GM19468 (cell line): ENCODE results near the gene ZNF132.
"Not testable (repeated sequence)": the region's sequence is repeated elsewhere in the genome, so short reads cannot be mapped to it uniquely, and the experiment has no call there.

Experiments used
- ATAC-seq: cut with Tn5 transposase; IDR thresholded peaks from one replicate; pipeline ENCODE4 v1.9.1; 2021; ENCODE audit warnings: mild to moderate bottlenecking, moderate library complexity, moderate number of reproducible peaks; ENCODE audit not compliant: unreplicated experiment; ENCODE audit errors: extremely low read depth

ZNF132 gene

DNA sequence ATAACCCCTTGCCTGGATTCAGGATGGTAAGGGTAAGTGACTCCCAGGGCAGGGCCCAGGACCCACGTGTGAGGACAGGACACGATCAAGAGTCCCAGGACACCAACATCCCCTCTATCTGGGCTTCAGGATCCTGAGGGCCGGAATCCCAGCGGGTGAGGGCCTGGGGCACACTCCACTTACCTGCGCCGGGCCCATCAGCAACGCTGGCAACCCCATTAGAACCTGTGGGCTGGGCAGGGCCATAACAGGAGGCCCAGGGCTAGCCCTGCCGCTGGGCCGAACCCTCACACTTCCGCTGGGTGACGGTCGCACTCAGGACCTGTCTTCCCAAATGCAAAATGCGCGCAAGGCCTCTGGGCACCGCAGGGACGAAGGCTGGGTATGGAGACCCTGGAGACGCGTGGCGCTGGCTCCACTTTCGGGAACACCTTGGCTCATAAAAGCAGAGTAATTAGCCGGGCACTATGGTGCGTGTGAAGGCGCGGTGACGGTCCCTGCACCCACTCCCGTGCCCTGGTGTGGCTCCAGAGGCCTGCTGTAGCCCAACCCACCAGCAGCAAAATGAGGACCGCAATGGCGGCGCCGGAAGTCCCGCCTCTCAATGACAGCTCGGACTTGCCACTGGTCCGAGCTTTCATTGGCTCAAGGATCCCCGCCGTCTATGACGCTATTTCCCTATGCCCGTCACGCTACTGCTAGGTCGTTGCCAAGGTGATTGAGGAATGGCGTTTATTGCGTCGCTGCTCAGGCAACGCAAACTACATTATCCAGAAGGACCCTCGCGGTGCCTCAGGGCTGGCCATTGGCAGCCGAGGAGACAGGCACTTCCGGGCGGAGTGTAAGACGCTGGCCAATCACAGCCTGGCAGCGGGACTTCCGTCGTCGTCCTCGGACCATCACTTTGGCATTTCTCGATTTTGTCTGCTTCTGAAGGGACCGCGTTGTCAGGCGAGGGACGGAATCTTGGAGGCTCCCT, at the start of gene ZNF132:
TSS of gene ZNF132 (minus strand) at position 578 of the 979 bp plus-strand sequence. CDS start at position 246, 332 bp downstream.
- ATAC-seq, result peak; percentile 96

DNA sequence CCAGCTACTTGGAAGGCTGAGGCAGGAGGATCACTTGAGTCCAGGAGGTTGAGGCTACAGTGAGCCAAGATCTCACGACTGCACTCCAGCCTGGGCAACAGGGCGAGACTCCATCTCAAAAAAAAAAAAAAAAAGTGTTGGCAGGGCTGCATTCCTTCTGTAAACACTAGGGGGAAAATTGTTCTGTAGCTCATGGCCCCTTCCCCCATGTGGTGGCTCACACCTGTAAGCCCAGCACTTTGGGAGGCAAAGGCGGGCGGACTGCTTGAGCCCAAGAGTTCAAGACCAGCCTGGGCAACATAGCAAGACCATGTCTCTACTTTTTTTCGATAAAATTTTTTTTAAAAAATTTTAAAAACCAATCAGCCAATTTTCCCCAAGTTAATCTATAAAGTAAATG, 44.4 kb upstream of the ZNF132 start:
- not testable (repeated sequence) for ATAC-seq

DNA sequence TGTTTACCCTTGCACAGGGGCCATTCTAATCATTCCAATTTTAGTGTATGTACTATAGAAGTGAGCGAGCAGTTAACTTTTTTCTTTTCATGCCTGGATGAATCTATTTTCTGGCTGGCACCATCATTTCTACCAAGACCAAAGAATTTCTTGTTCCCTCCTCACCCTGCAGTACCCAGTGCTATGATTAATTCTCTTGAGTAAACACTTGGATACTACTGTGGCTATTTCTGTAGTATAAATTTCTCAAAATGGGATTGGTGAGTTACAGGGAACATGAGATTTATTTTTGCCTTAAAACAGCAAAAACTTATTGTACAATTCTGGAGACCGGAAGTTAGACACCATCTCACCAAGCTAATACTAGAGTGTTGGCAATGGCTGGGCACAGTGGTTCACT, 43.8 kb upstream of the ZNF132 start:
- no peak for ATAC-seq

DNA sequence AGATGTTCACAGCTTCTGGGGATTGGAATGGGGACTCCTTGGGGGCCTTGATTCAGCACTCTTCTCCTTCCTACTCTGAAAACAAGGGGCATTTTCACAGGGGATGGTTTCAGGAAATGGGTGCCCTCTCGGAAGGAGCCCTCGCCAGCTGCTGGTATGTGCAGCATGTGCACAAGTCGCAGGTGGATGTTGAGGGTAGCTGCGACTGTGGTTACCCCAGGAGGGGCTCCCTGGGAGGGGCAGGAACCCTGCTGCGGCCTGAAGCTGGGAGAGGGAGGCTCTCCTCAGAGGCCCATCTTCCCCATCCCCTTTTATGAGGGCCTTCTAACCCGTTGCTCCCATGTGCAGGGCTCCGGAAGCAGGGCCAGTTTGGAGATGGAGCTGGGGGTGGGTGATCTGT, 42.4 kb upstream of the ZNF132 start:
- no peak for ATAC-seq

DNA sequence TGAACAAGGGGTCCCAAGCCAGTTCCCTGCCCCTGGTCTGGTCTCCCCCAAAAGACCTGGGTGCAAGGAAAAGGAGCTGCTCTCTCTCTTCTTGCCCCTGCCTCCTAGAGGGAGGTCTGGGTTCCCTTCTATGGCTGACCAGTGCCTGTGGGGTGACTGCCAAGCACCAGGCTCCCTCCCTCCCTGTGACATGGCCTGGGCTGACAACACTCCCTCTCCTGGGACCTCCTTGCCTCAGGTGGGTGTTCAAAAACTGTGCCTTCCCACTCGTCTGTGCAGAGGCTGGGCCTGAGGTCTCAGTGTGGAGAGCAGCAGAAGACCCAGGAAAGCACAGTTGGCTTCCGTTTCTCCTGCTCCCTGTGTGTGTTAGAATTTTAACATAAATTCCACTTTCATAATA, 40.9 kb upstream of the ZNF132 start:
- ATAC-seq, result no peak

DNA sequence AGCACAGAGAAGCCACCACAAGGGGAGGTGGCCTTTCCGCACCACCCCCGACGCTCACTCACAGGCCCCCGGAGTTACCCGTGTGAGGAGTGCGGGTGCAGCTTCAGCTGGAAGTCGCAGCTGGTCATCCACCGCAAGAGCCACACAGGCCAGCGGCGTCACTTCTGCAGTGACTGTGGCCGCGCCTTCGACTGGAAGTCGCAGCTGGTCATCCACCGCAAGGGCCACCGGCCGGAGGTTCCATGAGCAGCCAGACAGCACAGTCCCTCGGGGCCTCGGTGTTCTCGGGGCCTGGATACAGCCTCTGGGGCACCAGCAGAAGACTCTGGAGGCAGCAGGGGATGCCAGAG, 40.5 kb upstream of the ZNF132 start:
- ATAC-seq, result no peak

DNA sequence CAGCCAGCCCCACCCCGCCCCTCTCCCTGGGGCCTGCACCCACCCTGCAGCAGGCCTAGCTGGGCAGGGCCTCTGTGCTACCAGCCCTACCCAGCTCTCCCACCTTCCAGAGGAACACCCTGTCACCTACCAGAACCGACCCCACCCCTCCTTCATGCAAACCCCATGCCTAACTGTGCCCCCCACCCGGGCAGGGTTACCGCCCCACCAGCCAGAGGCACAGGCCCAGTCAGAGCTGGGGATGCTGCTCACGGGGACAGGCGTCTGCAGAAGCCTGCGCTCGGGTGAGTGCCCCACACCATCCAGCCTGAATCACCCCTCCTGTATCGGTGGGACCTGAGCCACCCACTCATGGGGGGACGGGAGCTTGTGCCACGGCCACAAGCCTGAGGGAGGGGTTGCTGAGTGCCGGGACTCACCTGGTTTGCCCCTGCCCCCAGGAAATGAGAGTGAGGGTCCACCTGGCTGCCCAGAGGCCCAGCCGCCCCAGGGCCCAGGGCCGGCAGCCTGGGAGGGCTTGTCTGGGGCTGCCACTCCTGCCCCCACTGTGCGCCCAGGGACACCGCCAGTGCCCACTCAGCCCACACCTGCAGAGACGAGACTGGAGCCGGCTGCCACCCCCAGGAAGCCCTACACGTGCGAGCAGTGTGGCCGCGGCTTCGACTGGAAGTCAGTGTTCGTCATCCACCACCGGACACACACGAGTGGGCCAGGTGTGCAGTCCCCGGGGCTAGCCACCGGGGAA, 40.0 kb upstream of the ZNF132 start:
- ATAC-seq, result no peak

DNA sequence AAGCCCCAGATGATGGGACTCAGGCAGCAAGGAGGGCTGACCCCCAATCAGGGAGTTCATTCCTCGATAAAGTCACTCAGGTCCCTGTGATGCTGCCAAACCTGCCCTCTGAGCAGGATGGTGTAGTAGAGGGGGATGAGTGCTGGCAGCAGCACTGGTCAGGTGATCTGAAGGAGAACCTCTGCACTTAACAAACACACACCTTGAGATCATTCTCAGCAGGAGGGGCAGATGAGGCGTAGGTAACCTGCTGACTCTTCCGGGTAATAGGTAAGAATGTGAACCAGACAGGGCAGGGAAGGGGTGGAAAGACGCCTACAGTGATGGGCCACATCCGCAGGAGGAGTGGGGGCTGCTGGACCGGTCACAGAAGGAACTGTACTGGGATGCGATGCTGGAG, 39.4 kb upstream of the ZNF132 start:
- no peak for ATAC-seq

DNA sequence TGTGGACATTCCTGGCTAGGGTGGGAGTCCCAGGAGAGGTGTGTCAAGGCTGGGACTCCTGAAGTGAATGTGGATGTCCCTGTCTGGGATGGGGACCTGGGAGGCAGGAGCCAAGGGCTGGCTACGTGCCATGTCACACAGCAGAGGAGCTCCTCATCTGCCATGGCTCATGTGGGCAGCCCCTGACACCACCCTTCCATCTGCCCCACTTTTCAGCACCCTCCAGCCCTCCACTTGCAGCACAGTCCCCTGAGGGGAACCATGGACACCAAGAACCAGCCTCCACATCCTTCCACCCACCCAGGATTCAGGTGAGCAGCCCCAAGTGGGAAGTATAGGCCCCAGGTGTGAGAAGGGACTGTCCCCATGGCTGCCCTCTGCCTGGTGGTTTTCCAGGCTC, 37.9 kb upstream of the ZNF132 start:
- no peak for ATAC-seq

DNA sequence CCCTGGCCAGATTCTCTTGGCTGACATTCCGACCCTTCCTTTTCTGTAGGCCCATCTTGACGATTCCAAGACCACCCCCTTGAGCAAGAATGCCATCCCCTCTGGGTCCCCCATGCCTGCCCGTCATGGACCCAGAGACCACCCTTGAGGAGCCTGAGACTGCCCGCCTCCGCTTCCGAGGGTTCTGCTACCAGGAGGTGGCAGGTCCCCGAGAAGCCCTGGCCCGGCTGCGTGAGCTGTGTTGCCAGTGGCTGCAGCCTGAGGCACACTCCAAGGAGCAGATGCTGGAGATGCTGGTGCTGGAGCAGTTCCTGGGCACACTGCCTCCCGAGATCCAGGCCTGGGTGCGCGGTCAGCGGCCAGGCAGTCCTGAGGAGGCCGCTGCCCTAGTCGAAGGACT, 37.2 kb upstream of the ZNF132 start:
- ATAC-seq, result no peak

DNA sequence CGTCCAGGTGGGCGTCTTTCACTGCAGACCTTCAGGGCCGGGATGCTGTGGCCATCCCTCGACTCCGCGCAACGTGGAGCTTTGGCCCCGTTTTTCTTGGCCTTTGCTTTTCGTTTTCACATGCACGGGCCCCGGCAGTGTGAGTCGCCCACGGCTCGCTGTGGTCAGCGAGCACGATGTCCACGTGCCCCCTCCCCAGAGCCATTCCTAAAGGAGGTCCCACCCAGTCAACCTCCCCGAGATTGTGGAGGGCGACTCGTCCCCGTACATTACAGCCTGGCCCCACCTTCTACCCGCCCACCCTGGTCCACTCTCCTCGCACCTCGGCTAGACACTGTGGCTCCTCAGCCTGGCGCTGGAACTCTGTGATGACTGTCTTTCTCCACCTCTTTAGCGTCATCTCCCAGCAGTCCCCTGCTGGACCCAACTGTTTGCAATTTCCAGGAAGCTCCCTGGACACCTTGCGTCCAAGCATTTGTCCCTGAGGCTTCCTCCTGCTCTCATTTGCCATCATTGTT, 36.6 kb upstream of the ZNF132 start:
- ATAC-seq, result no peak

DNA sequence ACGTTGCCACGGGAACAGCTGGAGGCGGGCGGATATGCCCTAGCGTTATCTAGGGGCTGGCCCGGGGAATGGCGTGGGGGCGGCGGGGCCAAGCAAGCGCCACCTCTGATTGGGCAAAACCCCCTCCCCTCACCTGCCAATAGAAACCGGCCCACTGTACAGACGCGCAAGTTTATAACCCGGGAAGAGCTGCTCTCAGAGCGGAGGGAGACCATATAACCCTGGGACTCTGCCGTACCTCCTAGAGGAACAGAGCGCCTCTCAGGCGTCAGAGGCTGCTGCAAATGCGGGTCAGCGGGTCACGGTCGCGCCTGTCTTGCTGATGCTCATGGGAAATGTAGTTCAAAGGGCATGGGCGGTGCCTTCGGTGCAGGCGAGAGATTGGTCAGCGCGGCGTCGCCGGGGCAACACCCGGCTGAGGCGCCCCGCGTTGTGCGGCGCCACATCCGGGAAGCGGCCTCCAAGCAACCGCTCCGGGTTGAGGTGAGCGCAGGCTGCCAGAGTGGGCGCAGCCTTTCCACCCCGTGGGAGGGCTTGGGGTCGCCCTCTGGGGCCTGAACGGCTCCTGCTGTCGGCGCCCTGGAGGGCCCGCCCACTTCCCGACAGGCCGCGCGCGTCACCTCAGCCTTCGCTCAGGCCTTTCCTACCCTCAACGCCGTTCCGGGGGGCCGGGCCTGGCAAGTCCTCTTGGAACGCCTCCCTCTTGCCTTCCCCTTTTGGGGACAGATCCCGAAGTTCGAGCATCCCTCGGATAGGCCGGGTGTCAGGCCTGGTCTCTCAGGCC, 36.0 kb upstream of the ZNF132 start, which contains the start of gene ZNF446:
TSS of gene ZNF446 (plus strand) at position 639 of the 784 bp plus-strand sequence. CDS start 867 bp downstream, outside the sequence.
- peak; percentile 85 for ATAC-seq

DNA sequence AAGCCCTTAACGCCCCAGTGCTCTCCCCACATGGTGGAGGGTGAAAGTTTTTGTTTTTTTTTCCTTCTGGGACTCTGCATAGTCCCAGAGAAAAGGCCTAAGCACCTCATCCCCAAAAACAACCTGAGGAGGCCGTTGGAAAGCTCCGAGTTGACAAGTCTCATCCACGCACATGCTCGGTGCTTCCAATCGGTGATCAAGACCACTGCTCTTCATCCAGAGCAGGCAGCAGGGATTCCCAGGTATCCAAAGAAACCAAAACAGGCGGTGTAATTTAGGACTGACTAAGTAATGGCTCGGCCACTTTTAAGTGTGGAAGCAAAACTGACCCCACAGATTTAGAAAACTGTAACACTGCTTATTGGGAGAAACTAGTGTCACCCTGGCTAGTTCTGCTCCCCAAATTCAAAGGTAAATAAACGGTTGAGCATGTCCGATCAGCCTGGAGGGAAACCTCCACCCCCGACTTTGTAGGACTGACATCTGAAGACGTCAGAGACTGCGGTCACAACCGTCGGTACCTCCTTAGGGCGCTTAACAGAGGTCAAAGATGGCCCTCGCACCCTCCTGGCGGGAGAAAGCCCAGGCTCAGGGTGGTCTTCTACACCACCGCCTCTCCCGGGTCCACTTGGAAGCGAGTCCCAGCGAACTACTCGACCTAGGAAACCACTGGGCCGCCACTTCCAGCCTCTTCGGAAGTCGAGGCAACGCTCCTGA, 35.2 kb upstream of the ZNF132 start:
- no peak for ATAC-seq

DNA sequence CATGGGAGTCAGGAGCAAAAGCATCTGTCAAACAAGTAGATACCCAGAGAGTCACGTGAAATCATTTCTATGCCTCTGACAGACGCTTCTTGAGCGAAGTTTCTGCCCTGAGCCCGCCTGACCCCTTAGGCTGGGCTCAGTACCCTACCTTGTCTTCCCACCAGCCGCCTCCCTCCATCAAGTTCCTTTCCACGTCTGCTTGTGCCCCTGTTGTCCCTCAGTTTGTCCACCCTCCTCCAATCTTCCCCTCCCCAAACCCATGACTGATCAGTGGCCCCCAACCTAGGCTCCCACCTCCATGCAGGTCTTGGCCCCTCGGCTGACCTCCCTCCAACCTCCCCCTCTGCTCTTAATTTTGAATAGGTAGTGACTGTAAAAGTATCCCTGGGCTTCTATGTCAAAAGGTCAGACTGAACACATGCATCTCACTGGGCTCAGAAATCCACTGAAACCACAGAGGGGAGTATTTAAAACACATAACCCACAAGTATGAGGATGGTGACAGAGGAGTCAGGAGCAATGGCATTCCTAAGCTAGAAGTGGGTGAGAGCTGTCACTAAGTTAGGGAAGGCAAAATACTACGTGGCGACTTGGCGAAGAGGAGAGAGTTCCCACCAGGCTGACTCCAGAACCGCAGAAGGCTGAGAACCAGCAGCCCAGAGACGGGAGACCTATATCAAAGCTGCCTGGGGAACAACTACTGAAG, 34.5 kb upstream of the ZNF132 start:
- no peak for ATAC-seq

DNA sequence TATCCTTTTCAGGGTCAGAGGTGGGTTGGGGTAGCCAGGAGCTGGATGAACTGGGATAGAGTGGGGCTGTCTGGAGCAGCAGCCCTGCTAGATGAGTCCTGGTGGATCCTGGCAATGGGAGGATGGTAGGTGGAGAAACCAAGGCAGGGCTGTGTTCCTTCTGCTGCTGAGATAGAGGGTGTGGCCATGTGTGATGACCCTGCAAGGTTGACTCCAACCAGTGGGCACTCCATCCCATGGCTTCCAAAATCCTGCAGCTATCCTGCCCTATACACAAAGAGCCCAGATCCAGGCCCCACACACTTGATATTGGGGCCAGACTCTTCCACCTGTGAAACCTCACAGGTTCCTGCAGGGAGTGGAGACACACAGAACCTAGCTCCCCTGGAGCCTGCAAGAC, 33.8 kb upstream of the ZNF132 start:
- no peak for ATAC-seq

DNA sequence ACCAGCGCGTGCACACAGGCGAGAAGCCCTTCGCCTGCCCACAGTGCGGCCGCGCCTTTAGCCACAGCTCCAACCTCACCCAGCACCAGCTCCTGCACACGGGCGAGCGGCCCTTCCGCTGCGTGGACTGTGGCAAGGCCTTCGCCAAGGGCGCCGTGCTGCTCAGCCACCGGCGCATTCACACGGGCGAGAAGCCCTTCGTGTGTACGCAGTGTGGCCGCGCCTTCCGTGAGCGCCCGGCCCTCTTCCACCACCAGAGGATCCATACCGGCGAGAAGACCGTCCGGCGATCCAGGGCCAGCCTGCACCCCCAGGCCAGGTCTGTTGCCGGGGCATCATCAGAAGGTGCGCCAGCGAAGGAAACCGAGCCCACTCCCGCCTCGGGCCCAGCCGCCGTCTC, 31.8 kb upstream of the ZNF132 start:
- ATAC-seq, result no peak

DNA sequence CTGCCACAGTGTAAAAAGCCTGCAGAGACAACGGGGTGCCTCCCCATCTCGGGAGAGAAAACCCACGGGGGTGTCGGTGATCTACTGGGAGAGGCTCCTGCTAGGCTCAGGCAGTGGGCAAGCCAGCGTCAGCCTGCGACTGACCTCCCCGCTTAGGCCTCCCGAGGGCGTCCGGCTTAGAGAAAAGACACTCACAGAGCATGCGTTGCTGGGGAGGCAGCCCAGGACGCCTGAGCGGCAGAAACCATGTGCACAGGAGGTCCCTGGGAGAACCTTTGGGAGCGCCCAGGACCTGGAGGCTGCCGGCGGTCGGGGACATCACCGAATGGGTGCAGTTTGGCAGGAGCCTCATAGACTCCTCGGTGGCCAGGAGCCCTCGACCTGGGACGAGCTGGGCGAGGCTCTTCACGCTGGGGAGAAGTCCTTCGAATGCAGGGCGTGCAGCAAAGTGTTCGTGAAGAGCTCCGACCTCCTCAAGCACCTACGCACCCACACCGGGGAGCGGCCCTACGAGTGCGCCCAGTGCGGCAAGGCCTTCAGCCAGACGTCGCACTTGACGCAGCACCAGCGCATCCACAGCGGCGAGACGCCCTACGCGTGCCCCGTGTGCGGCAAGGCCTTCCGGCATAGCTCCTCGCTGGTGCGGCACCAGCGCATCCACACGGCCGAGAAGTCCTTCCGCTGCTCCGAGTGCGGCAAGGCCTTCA, 31.0 kb upstream of the ZNF132 start:
- ATAC-seq, result not testable (repeated sequence)

DNA sequence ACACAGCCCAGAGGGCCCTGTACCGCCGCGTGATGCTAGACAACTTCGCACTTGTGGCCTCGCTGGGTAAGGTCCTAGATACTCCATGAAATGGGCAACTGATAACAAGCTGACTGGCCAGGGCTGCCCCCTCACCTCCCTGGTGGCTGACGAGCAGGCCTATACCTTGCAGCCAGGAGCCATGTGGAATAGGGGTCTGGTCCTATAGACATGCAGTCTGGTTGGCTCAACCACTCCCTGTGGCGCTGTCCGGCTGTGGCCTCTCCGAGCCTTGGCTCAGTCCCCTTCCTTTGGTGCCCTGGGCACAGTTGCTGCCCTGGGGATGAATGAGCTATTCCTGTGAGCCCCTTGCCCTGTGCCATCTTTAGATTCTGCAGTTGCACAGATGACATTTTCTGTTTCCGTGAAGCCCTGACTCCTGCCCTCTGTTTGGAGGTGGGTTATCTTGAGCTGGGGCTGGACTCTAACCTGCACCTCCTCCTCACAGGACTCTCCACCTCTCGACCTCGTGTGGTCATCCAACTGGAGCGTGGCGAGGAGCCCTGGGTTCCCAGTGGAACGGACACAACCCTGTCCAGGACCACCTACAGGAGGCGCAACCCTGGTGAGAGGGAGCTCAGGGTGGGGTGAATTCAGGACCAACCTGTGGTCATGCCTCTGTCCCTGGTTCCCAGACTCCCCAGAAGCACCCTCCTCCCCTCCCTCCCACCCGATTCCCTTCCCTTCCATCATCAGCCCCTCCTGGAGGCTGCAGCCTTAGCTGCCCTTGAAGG, 29.5 kb upstream of the ZNF132 start:
- ATAC-seq, result no peak
